NCI-H1930 (cell line): Measurements from ENCODE around the gene KLF16.

Source experiments
- DNase-seq, 2 experiments: peaks; one replicate each; lab custom pipeline; 2025; lab: John Stamatoyannopoulos, UW

KLF16 gene

DNA sequence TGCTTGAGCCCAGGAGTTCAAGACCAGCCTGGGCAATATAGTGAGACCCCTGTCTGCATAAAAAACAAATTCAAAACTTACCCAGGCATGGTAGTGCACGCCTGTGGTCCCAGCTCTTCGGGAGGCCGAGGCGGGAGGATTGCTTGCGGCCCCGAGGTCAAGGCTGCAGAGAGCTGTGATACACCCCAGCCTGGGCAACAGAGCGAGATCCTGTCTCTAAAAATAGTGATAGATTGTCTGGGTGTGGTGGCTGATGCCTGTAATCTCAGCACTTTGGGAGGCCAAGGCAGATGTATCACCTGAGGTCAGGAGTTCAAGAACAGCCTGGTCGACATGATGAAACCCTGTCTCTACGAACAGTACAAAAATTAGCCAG, 4.0 kb upstream of the KLF16 start:
- no peak for DNase-seq

DNA sequence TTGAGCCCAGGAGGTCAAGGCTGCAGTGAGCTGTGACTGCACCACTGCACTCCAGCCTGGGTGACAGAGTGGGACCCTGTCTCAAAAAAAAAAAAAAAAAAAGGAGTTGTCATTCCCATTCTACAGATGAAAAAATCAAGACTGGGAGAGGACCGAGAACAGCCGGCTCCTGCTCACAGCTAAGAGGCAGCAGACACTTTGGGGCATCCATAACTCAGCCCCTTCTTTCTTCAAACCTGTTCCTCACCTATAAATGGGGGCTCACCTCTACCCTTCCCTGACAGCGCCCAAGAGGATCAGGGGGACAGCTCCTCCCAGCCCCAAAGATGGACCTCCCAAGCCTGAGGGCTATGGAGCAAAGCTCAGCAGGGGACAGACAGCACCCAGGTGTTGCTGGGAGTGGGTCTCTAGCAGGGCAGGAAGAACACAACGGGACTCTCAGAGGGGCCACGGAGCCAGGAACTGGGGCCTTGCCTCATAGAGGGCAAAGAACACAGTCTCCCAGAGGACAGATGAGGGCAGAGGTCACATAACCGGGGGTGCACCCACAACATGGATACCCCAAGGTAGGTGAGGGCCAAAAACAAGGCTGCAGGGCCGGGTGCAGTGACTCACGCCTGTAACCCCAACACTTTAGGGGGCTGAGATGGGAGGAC, 3.4 kb upstream of the KLF16 start:
- no peak for DNase-seq

DNA sequence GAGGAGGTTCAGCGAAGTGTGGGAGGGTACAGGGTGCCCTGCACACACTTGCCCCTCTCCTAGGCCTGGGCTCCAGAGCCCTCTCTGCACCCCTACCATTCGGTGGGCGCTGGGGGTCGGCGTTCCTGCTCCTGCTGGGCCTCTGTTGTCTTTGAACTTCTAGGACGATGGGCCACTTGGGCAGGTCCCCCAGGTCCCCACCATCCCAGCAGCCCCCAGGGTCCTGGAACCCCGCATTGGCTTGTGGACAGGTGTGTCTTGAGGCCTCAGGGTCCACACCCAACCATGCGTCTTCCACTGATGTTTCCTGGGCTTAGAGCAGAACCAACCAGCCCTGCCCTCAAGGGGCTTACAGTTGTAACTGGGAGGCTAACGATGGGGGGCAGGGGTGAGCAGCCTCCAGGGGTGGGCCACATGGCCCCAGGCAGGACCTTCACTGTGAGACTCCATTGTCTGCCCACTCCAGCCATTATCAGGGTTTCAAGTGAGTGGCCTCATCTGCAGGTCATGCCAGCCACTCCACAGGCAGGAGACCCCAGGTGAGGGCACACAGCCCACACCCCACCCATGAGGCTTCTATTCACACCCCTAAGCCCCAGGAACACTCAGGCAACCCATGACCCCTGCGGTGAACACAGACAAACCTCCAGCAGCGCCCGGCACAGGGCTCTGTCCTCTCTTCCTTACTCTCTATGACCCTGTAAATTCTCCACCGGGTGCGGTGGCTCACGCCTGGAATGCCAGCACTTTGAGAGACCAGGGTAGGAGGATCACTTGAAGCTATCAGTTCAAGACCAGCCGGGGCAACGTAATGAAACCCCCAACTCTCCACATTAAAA, 2.0 kb upstream of the KLF16 start:
- DNase-seq = no peak

DNA sequence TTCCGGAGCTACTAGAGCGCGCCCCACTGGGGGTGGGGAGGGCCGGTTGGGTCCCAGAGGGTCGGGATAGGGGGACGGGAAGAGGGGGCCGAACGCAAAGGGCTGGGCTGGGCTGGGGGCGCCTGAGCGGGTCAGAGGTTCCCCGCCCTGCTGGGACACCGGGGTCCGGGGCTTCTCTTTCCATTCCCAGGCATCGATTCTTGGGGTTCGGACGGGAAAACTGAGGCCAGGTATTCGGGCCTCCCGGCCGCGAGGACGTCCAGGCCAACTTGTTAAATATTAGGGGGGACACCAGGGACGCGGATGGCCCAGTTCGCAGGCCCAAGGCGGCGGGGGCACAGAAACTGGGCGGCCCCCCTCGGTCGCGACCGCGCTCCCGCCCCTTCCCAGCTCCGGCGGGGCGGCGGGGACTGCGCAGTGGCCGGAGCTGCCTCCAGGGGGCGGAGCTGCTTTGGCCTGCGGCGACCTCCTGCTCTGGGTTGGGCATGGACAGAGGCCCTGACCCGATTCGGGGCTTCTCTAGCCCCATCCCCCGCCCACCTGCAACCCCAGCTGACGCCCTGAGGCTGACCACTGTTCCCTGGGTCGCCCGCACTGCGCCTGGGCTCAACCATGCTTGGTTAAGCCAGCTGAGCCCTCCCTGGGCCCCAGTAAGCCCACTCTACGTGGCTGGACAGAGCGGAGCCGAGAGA, 1.2 kb upstream of the KLF16 start:
- DNase-seq = peak; percentile 31 to 62

DNA sequence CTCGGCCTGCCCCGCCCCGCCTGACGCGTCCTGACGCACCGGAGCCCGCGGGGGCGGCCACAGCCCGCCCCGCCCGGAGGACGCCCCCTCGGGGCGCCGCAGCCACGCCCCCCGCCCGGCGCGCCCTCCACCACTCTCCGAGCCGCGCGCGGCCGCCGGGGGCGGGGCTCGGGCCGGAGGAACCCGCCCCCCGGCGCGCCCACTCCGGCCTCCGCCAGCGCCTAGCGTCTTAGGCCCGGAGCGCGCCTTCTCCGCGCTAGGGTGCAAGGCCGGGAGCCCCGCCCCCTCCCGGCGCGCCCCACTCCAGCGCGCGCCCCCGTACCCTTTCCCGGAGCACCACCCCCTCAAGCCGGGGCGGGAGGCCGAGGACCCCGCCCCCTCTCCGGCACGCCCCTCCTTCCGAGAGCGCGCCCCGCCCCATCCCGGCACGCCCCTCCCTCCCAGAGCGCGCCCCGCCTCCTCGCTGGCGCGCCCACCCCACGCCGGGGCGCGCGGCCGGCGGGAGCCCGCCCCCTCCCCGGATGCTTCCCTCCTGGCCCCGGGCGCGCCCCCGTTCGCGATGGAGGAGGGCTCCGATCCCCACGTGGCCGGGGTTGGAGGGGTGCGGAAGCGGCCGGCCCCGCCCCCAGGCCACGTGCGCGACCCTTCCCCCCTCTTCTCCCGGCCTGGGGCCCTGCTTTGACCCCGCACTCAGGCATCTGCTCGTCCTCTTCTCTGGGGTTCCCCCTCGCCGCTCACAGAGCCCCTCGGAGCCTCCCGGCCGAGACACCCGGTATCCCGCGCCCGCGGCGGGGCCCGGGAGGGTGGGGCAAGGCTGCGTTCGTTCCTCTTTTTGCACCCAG, 480 bp upstream of the KLF16 start:
- DNase-seq = peak; percentile 87 to 96

DNA sequence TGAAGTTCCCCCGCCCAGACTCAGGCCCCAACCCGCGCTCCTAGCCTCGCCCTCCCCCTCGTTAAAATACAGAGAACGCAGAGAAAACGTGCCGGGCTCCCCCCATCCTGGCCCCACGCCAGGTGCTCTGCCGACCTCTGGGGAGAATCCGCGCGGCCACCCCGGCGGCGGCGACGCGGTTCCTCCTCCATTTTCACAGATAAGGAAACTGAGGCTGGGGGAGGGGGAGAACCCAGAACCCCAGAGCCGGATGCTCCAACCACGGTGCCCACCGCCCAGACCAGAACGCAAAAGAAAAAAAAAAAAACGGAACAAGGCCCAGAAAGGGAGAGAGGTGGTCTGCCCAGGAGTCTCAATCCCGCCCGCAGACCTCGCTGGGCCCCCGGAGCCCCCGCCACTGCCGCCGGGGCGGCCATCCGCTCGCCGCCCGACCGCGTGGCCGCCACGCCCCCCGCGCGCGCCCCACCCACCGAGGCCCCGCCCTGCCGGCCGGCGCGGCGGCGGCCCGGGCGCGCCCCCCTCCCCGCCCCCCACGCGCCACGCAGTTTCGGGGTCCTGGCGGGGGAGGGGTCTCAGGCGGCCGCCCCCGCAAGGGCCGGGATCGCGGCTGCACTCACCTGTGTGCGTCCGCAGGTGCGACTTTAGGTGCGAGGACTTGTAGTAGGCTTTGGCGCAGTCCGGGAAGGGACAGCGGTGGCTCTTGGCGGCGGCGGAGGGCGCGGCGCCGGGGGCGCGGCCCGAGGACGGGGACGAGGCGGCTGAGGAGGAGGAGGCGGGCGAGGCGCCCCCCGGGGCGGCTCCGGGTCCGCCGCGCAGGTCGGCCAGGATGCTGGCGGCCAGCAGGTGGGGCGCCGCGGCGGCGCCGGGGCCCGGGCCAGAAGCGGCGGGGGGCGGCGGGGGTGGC, 703 bp downstream of the KLF16 start:
- DNase-seq = peak in 1 of 2 experiments; percentile 19

DNA sequence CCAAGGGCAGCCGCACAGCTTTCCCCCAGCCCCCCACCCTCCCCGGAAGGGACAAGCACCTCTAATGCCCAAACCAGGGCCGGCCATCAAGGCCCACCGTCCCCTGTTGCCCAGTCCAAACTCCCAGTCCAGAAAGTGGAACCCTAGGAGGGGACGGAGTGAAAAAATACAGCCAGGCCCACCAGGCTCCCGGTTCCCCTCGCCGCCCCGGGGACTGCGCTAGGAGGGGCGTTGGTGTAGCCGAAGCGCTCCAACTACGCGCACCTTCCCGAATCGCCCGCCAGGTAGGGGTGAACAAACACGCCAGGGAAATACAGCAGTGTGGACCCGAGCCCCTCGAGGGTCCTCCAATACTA, 1.3 kb downstream of the KLF16 start:
- DNase-seq = no peak

DNA sequence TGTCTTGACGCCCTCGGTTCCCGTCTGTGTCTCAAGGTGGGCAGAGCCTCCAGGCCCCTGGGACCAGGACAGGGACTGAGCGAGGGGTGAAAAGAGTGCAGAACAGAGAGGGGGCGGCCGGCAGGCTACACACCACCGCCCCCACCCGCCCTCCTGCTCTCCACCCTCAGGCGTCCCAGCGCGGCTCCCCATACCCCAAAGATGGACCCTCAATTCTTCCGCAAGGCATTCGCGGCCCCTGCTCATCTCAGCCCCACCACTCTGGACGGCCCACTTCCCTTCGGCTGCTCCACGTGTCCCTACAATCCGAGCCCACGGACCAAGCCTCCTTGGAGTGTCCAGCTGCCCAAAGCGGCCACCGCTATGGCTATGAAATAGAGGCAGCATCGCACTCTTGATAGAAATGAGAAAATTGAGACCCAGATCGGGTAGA, 1.8 kb downstream of the KLF16 start:
- no peak for DNase-seq

DNA sequence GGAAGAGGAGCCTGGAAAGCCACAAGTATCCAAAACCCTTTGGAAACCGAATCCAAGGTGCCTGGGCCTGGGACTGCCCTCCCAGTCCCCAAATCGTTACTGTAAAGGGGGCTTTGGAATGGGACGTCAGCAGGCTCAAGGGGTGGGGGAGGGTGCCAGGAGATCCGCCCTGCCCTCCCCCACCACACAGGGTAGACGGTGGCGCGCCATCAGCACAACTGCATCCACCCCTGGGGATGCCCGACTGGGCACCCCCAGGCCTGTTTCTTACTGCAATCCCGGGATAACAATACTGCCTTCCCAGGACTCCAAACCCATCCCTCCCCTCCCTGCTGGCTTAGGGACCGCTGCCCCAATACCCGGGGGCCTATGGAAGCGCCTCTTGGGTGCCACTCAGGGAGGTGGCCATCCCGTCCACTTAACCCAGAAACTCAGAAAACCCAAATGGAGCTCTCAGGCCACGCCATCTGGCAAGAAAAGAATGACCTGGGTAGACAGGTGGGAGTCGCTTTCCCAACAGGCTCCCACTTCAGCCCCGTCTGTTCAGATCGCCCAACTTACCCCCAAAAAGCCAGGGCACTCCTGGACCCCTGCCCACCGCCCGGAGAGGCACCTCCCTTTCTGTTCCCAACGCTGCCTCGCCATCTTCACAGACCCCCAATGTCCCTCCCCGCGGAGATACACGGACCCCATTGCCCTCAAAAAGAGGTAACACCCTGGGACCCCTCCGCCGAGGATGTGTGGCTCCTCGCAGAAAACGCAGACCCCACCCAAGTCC, 2.4 kb downstream of the KLF16 start:
- no peak for DNase-seq

DNA sequence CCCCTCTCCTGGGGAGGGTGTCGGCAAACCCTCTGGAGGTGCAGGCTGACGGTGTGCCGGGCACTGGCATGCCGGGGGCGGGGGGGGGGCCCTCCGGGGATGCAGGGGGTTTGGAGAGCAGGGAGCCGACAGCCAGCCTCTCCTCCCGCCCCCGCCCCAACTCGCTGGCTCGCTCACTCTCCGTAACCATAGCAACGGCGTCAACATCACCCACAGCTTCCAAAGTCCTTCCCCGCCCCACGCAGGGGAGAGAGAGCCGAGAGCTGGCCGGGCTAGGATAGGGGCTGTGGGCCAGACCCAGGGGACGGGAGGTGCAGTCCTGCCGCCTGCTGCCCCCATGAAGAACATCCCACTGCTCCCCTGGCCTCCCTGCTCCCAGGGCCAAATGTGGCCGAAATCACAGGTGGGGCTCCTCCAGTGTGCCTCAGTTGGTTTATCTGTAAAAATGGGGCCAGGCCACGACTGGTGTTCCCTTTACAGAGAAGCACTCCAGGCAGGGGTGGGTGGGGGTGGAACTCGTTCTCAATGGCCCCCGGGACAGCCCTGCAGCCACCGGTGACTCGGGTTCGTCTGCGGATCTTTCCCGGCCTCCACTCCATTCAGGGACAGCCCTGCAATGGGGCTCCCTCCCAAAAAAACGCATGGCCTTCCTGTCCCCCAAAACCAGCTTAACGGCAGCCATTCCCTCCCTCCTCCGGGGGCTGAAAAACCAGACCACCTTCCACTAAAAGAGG, 3.2 kb downstream of the KLF16 start:
- no peak for DNase-seq

DNA sequence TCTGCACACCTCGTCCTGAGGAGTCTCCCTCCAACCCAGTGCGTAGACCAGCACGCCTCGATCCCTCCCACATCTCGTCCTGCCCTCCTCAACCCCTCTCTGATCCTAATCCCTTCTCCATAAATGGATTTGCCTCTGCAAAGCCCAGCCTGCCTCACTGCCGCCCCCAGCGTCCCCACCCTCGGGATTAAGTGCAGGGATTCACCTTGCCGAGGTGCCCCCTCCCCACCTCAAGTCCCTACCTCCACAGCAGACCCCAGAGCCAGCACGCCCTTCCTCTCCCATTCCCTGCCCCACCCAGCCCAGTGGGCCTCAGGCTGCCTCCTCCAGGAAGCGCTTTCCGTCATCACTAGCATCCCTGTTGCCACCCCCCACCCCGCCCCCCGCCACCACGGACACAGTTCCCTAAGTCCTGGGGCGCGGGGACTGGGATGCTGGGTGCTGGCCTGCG, 4.0 kb downstream of the KLF16 start:
- DNase-seq = no peak

DNA sequence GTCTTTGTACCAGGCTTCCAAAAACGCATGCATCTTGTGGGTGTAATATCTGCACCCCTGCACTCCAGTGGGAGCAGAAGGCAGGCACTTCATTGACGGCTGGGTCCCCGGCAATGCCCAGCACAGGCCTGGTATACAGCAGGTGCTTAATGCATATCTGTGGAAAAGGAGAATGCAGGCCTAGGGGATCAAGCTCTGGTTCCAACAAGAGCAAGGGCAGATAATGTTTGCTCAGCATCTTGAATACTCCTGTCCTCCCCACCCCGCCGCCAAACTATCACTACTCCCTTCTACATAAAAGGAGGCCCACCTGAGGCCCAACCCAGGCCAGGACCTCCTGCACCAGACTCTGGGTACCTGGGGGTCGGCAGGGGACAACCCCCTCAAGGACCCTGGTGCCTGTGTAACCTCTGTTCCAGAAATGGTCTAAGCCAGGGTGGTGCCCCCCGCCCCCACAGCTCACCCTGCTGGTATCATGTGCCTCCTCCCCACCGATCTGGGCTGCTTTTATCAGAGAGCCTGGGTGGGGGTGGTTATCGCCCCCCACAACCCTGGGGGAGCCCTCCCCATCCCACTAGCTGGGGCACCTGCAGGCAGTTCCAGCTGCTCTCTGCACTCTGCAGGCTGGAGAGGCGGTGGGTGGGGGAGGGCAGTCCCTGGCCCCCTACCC, 4.8 kb downstream of the KLF16 start:
- no peak for DNase-seq

DNA sequence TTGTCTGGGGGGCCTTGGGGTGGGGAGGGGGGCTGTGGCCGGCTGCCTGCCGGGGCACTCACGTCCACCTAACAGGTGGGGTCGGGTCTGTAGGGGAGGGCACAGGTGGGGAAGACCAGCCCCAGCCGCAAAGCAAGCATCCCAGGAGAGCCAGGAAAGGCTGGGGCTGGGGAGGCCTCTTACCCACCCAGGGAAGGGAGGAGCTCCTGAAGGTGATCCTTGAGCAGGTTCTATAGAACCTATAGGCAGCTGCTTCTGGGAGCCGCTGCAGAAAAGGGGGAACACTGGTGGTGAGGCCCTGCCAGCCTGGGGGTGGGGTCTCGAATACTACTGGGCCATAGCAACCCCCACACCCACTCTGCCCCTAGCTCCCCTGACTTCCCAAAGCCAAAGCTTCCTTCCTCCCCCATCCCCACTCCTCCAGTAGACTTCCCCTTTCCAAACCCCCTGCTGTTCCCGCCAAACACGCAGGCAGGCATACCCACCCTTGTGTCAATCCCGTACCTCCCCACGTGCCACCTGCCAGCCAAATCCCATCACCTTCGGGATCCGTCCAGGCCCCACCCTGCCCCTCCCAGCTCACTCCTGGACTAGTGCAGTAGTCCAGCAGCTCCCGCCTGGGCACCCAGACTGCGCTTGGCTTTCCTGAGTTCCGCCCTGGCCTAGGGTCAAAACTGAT, 5.6 kb downstream of the KLF16 start:
- no peak for DNase-seq

DNA sequence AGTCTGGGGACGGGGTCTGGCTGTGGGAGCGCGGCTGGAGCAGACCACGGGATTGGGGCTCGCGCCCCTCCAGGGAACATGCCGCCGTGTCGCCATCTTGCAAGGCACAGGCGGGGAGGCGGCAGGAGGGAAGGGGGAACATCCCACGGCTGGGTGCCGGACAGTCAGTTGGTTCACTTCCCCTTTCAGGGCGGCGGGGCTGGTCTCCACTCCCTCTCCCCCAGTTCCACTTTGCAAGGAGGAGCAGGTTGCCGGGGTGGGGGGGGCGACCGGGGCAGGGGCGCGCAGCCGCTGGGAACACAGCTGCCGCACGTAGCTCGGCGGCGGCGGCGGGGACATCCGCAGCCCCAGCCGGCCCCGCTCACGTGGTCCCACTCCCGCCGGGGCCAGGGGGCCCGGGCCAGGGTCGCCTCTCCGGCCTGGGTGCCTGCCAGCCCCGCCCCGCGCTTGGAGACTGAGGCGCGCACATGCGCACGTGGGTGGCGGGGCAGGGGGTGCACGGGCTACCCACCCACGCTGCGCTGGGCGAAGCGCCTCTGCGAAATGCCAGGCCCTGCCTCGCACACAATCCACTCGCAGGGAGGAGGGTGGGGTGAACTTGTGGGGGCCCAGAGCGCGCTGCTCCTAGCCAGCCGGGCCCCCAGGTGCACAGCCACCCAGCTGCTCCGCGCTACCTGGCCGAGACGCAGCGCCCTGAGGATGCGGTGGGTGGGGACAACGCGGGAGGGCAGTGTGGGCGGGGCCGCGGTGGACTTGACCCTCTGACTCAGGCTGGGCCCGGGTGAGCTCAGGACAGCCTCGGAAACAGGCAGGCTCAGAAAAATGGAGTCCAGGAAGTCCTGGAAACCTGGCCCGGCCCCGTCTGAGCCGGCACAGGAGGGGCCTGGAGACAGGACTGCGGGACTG, 6.4 kb downstream of the KLF16 start:
- DNase-seq = no peak

DNA sequence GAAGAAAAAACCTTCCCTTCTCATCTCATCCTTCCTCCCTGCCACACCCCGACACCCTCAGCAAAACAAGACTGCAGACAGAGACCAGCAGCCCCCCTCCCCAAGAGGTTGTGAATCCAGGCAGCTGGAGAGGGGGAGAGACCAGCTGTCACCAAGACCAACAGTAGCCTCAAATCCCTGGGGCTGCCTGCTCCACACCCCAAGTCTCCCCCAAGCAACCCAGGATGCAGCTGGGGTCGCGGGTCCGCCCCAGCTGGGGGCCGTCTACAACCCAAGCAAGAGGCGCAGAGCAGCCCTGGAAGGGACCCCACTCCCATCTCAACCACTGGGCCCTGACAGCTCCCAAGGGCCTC, 7.1 kb downstream of the KLF16 start:
- DNase-seq = no peak

DNA sequence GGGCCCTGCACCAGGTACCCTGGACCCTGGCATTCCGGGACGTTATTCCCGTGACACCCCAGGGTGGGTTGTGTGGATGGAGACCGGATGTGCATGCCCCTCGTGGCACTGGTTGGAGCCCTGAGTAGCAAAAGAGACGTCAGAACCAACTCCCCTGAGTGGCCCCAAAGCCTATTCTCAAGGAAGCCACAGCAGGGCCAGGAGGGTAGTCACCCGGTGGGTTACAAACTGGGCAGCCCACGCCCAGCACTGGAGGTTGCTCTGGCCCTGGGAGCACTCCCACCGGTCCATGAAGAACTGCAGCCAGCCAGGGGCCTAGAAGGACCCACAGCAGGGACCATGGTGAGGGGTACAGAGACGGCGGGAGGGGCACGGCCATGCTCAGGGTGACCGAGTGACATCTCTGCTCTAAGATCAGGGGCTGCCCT, 7.5 kb downstream of the KLF16 start:
- no peak for DNase-seq

DNA sequence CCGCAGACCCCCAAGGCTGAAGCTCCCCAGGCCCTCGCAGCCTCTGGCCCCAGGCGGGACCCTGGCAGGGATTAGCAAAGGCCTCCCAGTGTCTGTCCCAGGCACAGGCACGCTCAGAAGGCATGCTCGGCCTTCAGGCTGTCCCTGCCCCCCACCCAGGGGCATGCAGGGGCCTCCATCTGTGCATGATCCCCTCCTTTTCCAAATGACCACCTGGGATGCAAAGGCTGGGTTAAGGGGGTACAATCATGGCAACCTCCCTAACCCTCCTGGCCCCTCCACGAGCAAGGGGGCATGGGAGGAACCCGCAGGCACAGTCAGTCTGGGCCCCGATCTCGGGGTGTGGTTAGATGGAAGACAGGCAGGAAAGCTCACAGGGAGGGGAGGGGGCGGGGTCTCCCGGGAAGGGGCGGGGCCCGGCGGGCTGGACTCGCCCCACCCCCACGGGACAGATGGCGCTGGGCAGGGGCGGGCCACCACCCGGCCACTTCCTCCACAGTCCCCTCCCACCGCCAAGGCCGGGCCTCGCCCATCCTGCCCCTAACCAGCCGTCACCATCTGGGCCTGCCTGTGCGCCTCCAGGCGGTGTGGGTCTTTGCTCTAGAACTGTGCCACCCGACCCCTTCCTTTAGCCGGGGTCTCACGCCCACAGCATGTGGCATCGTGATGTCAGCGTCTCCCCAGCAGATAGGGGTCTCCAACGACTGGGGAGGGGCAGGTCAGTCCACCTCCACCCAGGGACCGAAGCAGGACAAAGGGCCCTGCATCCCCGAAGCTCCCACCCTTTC, 8.1 kb downstream of the KLF16 start:
- no peak for DNase-seq
